Endothelial cell of umbilical vein (primary cell): ENCODE measurements around the gene TMC6. TPM values are rescaled to one million over a fixed set of nuclear protein-coding genes. Genes with fewer than 3 reads are reported as not detected.

Experiments used
- BruUV-seq: library from RNA; stranded (reverse); fragments of 400-500 nt; replicated peaks from 2 replicates; lab custom pipeline; 2021; lab: Mats Ljungman, UMichigan
- CTCF ChIA-PET: fragments of 300-600, 350-600 bp; sonication (Branson Sonifier 250); formaldehyde crosslinking; loops from one replicate; lab custom pipeline; 2021; ENCODE audit warnings: antibody characterized with exemption, inconsistent platforms; lab: Charles Lee
- POLR2A ChIA-PET: fragments of 300-600, 350-600 bp; sonication (Branson Sonifier 250); formaldehyde crosslinking; loops from one replicate; lab custom pipeline; 2021; ENCODE audit warnings: antibody characterized with exemption, inconsistent platforms; lab: Charles Lee
- DNase-seq: peaks from one replicate; pipeline ENCODE4 v3.0.0-alpha.2; 2011; ENCODE audit warnings: low read depth, low spot score
- FAIRE-seq: peaks from 2 replicates; lab custom pipeline; 2011; peaks lifted over from hg19 to GRCh38; lab: Jason Lieb, UNC
- H2AFZ ChIP-seq: 2 replicates; pipeline ENCODE4 v1.6.0; 2012; ENCODE audit warnings: low read depth, low read length, control low read depth, inconsistent platforms
- H3K27ac ChIP-seq: 2 replicates; pipeline ENCODE4 v1.5.1; 2011; ENCODE audit warnings: low read depth, mild to moderate bottlenecking, control low read depth, low read length, moderate library complexity; ENCODE audit not compliant: insufficient read depth
- H3K27me3 ChIP-seq, 2 experiments: 2 replicates each; pipeline versions ENCODE4 v1.6.0 to v1.6.1; 2011; ENCODE audit warnings: low read length in 2 of 2, mixed read lengths in 1 of 2; ENCODE audit not compliant: control insufficient read depth in 2 of 2, insufficient read depth in 2 of 2
- H3K36me3 ChIP-seq, 2 experiments: 2 replicates in 1 of 2; 3 replicates in 1 of 2; pipeline ENCODE4 v1.5.1; 2011; ENCODE audit warnings: low read length in 2 of 2, mild to moderate bottlenecking in 1 of 2, moderate library complexity in 1 of 2; ENCODE audit not compliant: control insufficient read depth in 2 of 2, insufficient read depth in 2 of 2; ENCODE audit errors: extremely low read depth in 1 of 2
- H3K4me1 ChIP-seq: 3 replicates; pipeline ENCODE4 v1.5.1; 2011; ENCODE audit warnings: mild to moderate bottlenecking, low read length; ENCODE audit not compliant: control insufficient read depth, insufficient read depth; ENCODE audit errors: extremely low read depth
- H3K4me2 ChIP-seq: 2 replicates; pipeline ENCODE4 v1.6.1; 2011; ENCODE audit warnings: low read length, control low read depth, mixed read lengths; ENCODE audit not compliant: insufficient read depth
- H3K4me3 ChIP-seq, 3 experiments: fragments of 200-600 bp in 1 of 3; sonication (generic), shearing (Covaris generic) in 1 of 3; replicated peaks in 1 of 3; 2 replicates each; pipeline ENCODE4 v1.5.1; 2011 to 2016; ENCODE audit warnings: control low read depth in 3 of 3, low read length in 3 of 3, mild to moderate bottlenecking in 2 of 3, inconsistent platforms in 1 of 3, low read depth in 1 of 3, moderate library complexity in 1 of 3; ENCODE audit not compliant: insufficient read depth in 1 of 3
- H3K79me2 ChIP-seq: 2 replicates; pipeline ENCODE4 v1.6.0; 2012; ENCODE audit warnings: low read length, inconsistent platforms; ENCODE audit not compliant: control insufficient read depth, insufficient read depth
- H3K9ac ChIP-seq: replicated peaks from 2 replicates; pipeline ENCODE3; 2011; ENCODE audit warnings: low read length, control low read depth; ENCODE audit not compliant: insufficient read depth; ENCODE audit errors: extremely low read depth
- H3K9me1 ChIP-seq: replicated peaks from 3 replicates; pipeline ENCODE4 v1.6.0; 2011; ENCODE audit warnings: mild to moderate bottlenecking, low read length; ENCODE audit not compliant: control insufficient read depth, insufficient read depth; ENCODE audit errors: extremely low read depth
- H3K9me3 ChIP-seq: replicated peaks from 2 replicates; pipeline ENCODE4 v1.5.1; 2012; ENCODE audit warnings: low read length, inconsistent platforms; ENCODE audit not compliant: control insufficient read depth, insufficient read depth
- H4K20me1 ChIP-seq: replicated peaks from 2 replicates; pipeline ENCODE3; 2011; ENCODE audit warnings: mild to moderate bottlenecking, low read length; ENCODE audit not compliant: control insufficient read depth, insufficient read depth; ENCODE audit errors: extremely low read depth
- EZH2 ChIP-seq: IDR thresholded peaks from 2 replicates; pipeline ENCODE4 v1.6.1; 2012; ENCODE audit warnings: borderline replicate concordance, low read depth, mild to moderate bottlenecking, moderate library complexity, low read length, inconsistent platforms; ENCODE audit not compliant: severe bottlenecking
- FOS ChIP-seq: IDR thresholded peaks from 2 replicates; pipeline ENCODE4 v1.6.1; 2011; ENCODE audit warnings: mild to moderate bottlenecking, low read length, moderate library complexity, borderline replicate concordance; ENCODE audit not compliant: insufficient read depth
- GATA2 ChIP-seq: IDR thresholded peaks from 2 replicates; pipeline ENCODE4 v1.7.0; 2011; ENCODE audit warnings: low read depth, mild to moderate bottlenecking, moderate library complexity, mixed read lengths, low read length; ENCODE audit not compliant: insufficient read length, insufficient read depth
- JUN ChIP-seq: IDR thresholded peaks from 2 replicates; pipeline ENCODE4 v1.6.1; 2011; ENCODE audit warnings: borderline replicate concordance, low read depth; ENCODE audit not compliant: insufficient read length, insufficient read depth
- MYC ChIP-seq: IDR thresholded peaks from one replicate; pipeline ENCODE4 v1.6.1; 2011; ENCODE audit warnings: mild to moderate bottlenecking, low read depth, low read length
- POLR2A ChIP-seq: IDR thresholded peaks from 2 replicates; pipeline ENCODE4 v1.6.1; 2012; ENCODE audit warnings: low read depth, mild to moderate bottlenecking, control low read depth, low read length
- POLR2AphosphoS5 ChIP-seq: IDR thresholded peaks from 2 replicates; pipeline ENCODE4 v1.6.1; 2012; ENCODE audit warnings: low read depth, mild to moderate bottlenecking, control low read depth, low read length, moderate library complexity; ENCODE audit not compliant: insufficient read depth
- dilution Hi-C: fragments of 300-500 bp; cut with MboI; formaldehyde crosslinking; loops from one replicate; pipeline ENCODE4 v1.15.0; 2019; ENCODE audit warnings: low sequenced_read_pairs; ENCODE audit not compliant: extremely low pct_ligation_motif_present
- intact Hi-C: fragments of 100-400 bp; cut with micrococcal nuclease; formaldehyde crosslinking; loops from one replicate; pipeline ENCODE4 v1.10.0; 2022
- polyA plus RNA-seq, 4 experiments: library from polyadenylated mRNA; depleted of rRNA in 3 of 4; stranded (reverse) in 3 of 4; unstranded in 1 of 4; fragments of >200 nt; gene quantifications; 2 replicates each; pipeline versions ENCODE4 v1.2.1 to v1.2.3, GENCODE V29; 2011 to 2012; ENCODE audit warnings: missing spikeins in 1 of 4
- total RNA-seq: library from RNA; stranded (reverse); gene quantifications from 2 replicates; pipeline ENCODE4 v1.2.3, GENCODE V29; 2021
- TF ChIP-seq, protein P1 (sequence below), 2 donors: IDR thresholded peaks; 1 replicate in 1 of 2; 2 replicates in 1 of 2; pipeline ENCODE4 v1.5.1; 2011; ENCODE audit warnings: low read length in 2 of 2, mild to moderate bottlenecking in 2 of 2, moderate library complexity in 2 of 2, control low read depth in 1 of 2, inconsistent platforms in 1 of 2, low read depth in 1 of 2; ENCODE audit not compliant: insufficient read depth in 1 of 2; ENCODE audit errors: extremely low read depth in 1 of 2
- TF ChIP-seq, protein P2 (sequence below): IDR thresholded peaks from 2 replicates; pipeline ENCODE4 v1.6.1; 2011; ENCODE audit not compliant: insufficient read depth, insufficient read length

TMC6 gene
- total and polyA plus RNA-seq, 2 donors (not counting 3 experiments of a cell fraction or from before 2014, with no cell fraction given), result 23.2 to 72.4 TPM

- ChIA-PET CTCF (interaction anchor here (0.7 to 3.7 kb wide), 5 partner anchors 15 to 142 kb away, joined by 3 to 14 read pairs (median 4); no protein-coding TSS in a partner anchor), POLR2A (no interaction called here)
- no peaks in the 10 kb centered on the region for H3K9me1 ChIP-seq
- BruUV-seq, result no TSS peak
- no peak for FAIRE-seq
- no peaks in the 10 kb centered on the region for H3K4me1 ChIP-seq
- H2AFZ ChIP-seq, result no peak overlapping the region
- H3K36me3 ChIP-seq, result peaks cover 0 to 8% of the 10 kb centered on the region in 2 experiments
- TF ChIP-seq MYC (no peak), JUN (no peak), GATA2 (no peak), POLR2AphosphoS5 (no peak), FOS (no peak)
- no peaks in the 10 kb centered on the region for H3K9me3 ChIP-seq
- H3K4me2 ChIP-seq, result no peak overlapping the region
- H4K20me1 ChIP-seq, result no peaks in the 10 kb centered on the region
- intact Hi-C loops, result no loop called here
- no peaks in the 10 kb centered on the region for H3K27me3 ChIP-seq
- H3K9ac ChIP-seq, result no peak overlapping the region
- DNase-seq, result no peak
- no peak overlapping the region for H3K4me3 ChIP-seq
- dilution Hi-C loops, result no loop called here
- H3K27ac ChIP-seq, result no peak overlapping the region
- H3K79me2 ChIP-seq, result no peaks in the 10 kb centered on the region
Observed at GRCh38 chr17:78109489-78109761, 19.1 kb downstream of the TMC6 start.

DNA sequence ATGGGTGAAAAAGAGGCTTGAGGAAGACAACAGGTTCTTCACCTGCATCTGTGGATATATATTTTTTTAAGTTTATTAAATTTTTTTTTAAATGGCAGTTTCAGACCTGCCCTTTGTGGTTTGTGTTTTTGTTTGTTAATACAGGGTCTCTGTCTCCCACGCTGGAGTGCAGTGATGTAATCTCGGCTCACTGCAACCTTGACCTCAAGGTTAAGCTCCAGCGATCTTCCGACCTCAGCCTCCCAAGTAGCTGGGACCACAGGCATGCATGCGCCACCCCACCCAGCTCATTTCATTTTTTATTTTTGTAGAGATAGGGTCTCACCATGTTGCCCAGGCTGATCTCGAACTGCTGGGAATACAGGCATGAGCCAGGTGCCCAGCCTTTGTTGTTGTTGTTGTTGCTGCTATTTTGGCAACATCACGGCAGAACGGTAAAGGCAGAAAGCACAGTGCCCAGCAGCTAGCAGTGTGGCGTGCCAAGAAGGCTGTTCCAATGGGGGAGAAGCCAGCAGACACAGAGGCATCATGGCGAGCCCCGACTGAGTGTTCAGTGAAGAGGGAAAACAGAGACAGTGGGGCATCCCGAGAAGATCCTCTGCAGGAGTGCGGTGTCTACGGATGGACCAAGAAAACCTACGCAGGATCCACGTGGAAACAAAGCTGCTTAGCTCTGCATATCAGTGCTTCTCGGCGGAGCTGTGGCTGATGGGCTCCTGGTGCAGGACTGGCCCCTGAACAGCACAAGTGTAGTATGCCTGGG is 19.6 kb downstream of the TMC6 start:
- no TSS peak for BruUV-seq
- Histone ChIP-seq H3K4me3 (no peak overlapping the region), H3K9ac (no peak overlapping the region), H3K27me3 (no peaks in the 10 kb centered on the region), H3K36me3 (peaks cover 0 to 10% of the 10 kb centered on the region in 2 experiments), H2AFZ (no peak overlapping the region), H3K27ac (no peak overlapping the region), H4K20me1 (no peaks in the 10 kb centered on the region), H3K79me2 (no peaks in the 10 kb centered on the region), H3K4me1 (no peaks in the 10 kb centered on the region), H3K9me3 (no peaks in the 10 kb centered on the region), H3K4me2 (no peak overlapping the region), H3K9me1 (no peaks in the 10 kb centered on the region)
- FAIRE-seq (no peak), DNase-seq (no peak)
- CTCF ChIA-PET, result interaction anchor here (0.7 to 3.7 kb wide), 7 partner anchors 15 to 142 kb away, joined by 3 to 14 read pairs (median 4); no protein-coding TSS in a partner anchor
- POLR2A ChIA-PET, result no interaction called here
- dilution Hi-C loops (no loop called here), intact Hi-C loops (no loop called here)
- TF ChIP-seq POLR2AphosphoS5 (no peak), GATA2 (no peak), FOS (no peak), MYC (no peak), JUN (no peak), EZH2 (no peak), POLR2A (no peak)
- TF ChIP-seq, protein P1, sequence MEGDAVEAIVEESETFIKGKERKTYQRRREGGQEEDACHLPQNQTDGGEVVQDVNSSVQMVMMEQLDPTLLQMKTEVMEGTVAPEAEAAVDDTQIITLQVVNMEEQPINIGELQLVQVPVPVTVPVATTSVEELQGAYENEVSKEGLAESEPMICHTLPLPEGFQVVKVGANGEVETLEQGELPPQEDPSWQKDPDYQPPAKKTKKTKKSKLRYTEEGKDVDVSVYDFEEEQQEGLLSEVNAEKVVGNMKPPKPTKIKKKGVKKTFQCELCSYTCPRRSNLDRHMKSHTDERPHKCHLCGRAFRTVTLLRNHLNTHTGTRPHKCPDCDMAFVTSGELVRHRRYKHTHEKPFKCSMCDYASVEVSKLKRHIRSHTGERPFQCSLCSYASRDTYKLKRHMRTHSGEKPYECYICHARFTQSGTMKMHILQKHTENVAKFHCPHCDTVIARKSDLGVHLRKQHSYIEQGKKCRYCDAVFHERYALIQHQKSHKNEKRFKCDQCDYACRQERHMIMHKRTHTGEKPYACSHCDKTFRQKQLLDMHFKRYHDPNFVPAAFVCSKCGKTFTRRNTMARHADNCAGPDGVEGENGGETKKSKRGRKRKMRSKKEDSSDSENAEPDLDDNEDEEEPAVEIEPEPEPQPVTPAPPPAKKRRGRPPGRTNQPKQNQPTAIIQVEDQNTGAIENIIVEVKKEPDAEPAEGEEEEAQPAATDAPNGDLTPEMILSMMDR (IDR thresholded peaks at IDR 0.05; ENCODE audit: extremely low read depth in 1 of 2, insufficient read depth in 1 of 2, low read depth in 1 of 2, low read length in 2 of 2), result no peak
- TF ChIP-seq, protein P2, sequence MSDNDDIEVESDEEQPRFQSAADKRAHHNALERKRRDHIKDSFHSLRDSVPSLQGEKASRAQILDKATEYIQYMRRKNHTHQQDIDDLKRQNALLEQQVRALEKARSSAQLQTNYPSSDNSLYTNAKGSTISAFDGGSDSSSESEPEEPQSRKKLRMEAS, result no peak
